Esophagus squamous epithelium (tissue), 5 donors: Measurements from ENCODE around the gene LRP8. TPM values are rescaled to one million over a fixed set of nuclear protein-coding genes. Genes with fewer than 3 reads are reported as not detected.
A peak's percentile ranks its signal among the peaks of the same experiment; 100 is the strongest.

Experiments used
- DNase-seq: peaks from one replicate; lab custom pipeline; 2025; lab: John Stamatoyannopoulos, UW
- H3K27ac ChIP-seq, 4 donors: fragments of 200-600 bp; sonication (generic); one replicate each; pipeline ENCODE4 v1.5.1; 2016 to 2019; ENCODE audit warnings: mild to moderate bottlenecking in 1 of 4
- H3K27me3 ChIP-seq, 4 donors: fragments of 200-600 bp; sonication (generic); 1 replicate in 3 of 4; 2 replicates in 1 of 4; pipeline versions ENCODE4 v1.5.1 to v1.6.0; 2017 to 2021; ENCODE audit warnings: antibody characterized with exemption in 1 of 4
- H3K36me3 ChIP-seq, 3 donors: fragments of 200-600 bp; sonication (generic); one replicate each; pipeline ENCODE4 v1.5.1; 2016 to 2019
- H3K4me1 ChIP-seq, 3 donors: fragments of 200-600 bp; sonication (generic); one replicate each; pipeline ENCODE4 v1.5.1; 2017 to 2019
- H3K4me3 ChIP-seq, 4 donors: fragments of 200-600 bp; sonication (generic); 1 replicate in 3 of 4; 2 replicates in 1 of 4; pipeline ENCODE4 v1.5.1; 2016 to 2019; ENCODE audit warnings: mild to moderate bottlenecking in 2 of 4, moderate library complexity in 1 of 4
- H3K9me3 ChIP-seq, 3 donors: fragments of 200-600 bp; sonication (generic); one replicate each; pipeline ENCODE4 v1.5.1; 2016 to 2019
- CTCF ChIP-seq, 6 experiments: fragments of 450-650 bp in 4 of 6; fragments of 200-600 bp in 2 of 6; sonication (generic) in 2 of 6; IDR thresholded peaks; one replicate each; pipeline ENCODE4 v1.5.1; 2016 to 2019; ENCODE audit warnings: antibody characterized with exemption in 6 of 6, mild to moderate bottlenecking in 4 of 6, moderate library complexity in 4 of 6
- POLR2A ChIP-seq, 4 donors: fragments of 450-650 bp; IDR thresholded peaks; one replicate each; pipeline ENCODE4 v1.6.1; 2017; ENCODE audit warnings: antibody characterized with exemption in 4 of 4, mild to moderate bottlenecking in 4 of 4, moderate library complexity in 3 of 4
- WGBS, 2 donors: methylation state at CpG; one replicate each; pipeline ENCODE4 v1.1.5; 2018; 5-methylcytosine and 5-hydroxymethylcytosine counted together
- intact Hi-C: fragments of 100-400 bp; cut with DNase I; formaldehyde crosslinking; loops from one replicate; pipeline ENCODE4 v1.15.0; 2022
- total RNA-seq, 4 donors: library from RNA; depleted of rRNA; stranded (reverse); fragments of >200 nt; gene quantifications; one replicate each; pipeline ENCODE4 v1.1.0, GENCODE V29; 2016
- donor health status: DM: yes; HTN: yes; CAD: no.

The LRP8 gene
- total RNA-seq, 4 donors from 2014 or later, result 15.3 to 39.6 (median 18.8) TPM

GRCh38 chr1:53220171-53220961, 107.5 kb downstream of the LRP8 start, which contains the start of gene CZIB:
CZIB (minus strand) TSS chr1:53220634; CDS start chr1:53220575, 59 bp downstream.
- H3K27me3 ChIP-seq, result no peaks in the 10 kb centered on the region
- H3K4me3 ChIP-seq, result peak within 1 kb of the TSS; percentile 81 to 85 (median 83)
- H3K4me1 ChIP-seq, result peaks cover 8 to 22% (median 14%) of the 10 kb centered on the region in 3 donors
- TF ChIP-seq CTCF (IDR thresholded peaks at IDR 0.05), result peak in 1 of 6 experiments; percentile 15
- TF ChIP-seq POLR2A (IDR thresholded peaks at IDR 0.05), result peak in 3 of 4 donors; percentile 36 to 95 (median 78)
- DNase-seq, result peak; percentile 73
- intact Hi-C loops, result no loop called here
- no peaks in the 10 kb centered on the region for H3K9me3 ChIP-seq
- H3K27ac ChIP-seq, result peak within 1 kb of the TSS; percentile 96 to 99 (median 97)
- WGBS, 2 donors, result 0% methylated on average over 8 to 24 of the region's 61 CpGs
- H3K36me3 ChIP-seq, result peaks cover 0 to 34% (median 0%) of the 10 kb centered on the region in 3 donors

- TF ChIP-seq CTCF (IDR thresholded peaks at IDR 0.05) (no peak), POLR2A (IDR thresholded peaks at IDR 0.05) (no peak)
- no peaks in the 10 kb centered on the region for H3K9me3 ChIP-seq
- WGBS, 2 donors, result 7 to 20% methylated on average over 7 of the region's 8 CpGs
- H3K36me3 ChIP-seq, result peaks cover 0 to 40% (median 0%) of the 10 kb centered on the region in 3 donors
- H3K4me3 ChIP-seq, result peak overlapping the region; percentile 81 to 85 (median 83)
- DNase-seq, result no peak
- intact Hi-C loops, result no loop called here
- peaks cover 8 to 22% (median 14%) of the 10 kb centered on the region in 3 donors for H3K4me1 ChIP-seq
- peak overlapping the region; percentile 96 to 99 (median 97) for H3K27ac ChIP-seq
- H3K27me3 ChIP-seq, result no peaks in the 10 kb centered on the region
Observed at GRCh38 chr1:53219711-53220110, 108.2 kb downstream of the LRP8 start.

- TF ChIP-seq POLR2A (IDR thresholded peaks at IDR 0.05), result no peak
- TF ChIP-seq CTCF (IDR thresholded peaks at IDR 0.05), result no peak
- Histone ChIP-seq H3K4me3 (no peak overlapping the region), H3K9me3 (no peaks in the 10 kb centered on the region), H3K4me1 (peaks cover 8 to 22% (median 14%) of the 10 kb centered on the region in 3 donors), H3K27me3 (no peaks in the 10 kb centered on the region), H3K27ac (no peak overlapping the region), H3K36me3 (peaks cover 2 to 56% (median 13%) of the 10 kb centered on the region in 3 donors)
- 90 to 95% methylated on average over 3 to 6 of the region's 7 CpGs for whole genome bisulfite sequencing, 2 donors
- intact Hi-C loops, result no loop called here
- DNase-seq, result no peak
Observed at GRCh38 chr1:53218201-53218600, 109.7 kb downstream of the LRP8 start.

GRCh38 chr1:53214376-53214940, 113.4 kb downstream of the LRP8 start:
- Histone ChIP-seq H3K4me3 (no peak overlapping the region), H3K36me3 (peaks cover 21 to 93% (median 22%) of the 10 kb centered on the region in 3 donors), H3K27ac (no peak overlapping the region), H3K9me3 (no peaks in the 10 kb centered on the region), H3K27me3 (no peaks in the 10 kb centered on the region), H3K4me1 (peaks cover 0 to 6% (median 6%) of the 10 kb centered on the region in 3 donors)
- TF ChIP-seq POLR2A (IDR thresholded peaks at IDR 0.05) (no peak), CTCF (IDR thresholded peaks at IDR 0.05) (no peak)
- no peak for DNase-seq
- WGBS, 2 donors, result 76 to 90% methylated on average over 5 of the region's 5 CpGs
- intact Hi-C loops, result no loop called here

- H3K9me3 ChIP-seq, result peaks cover 0 to 5% (median 0%) of the 10 kb centered on the region in 3 donors
- 100% methylated on average over 5 of the region's 11 CpGs; no CpG with 5 or more reads in 1 of the 2 donors for WGBS, 2 donors
- no peak overlapping the region for H3K27ac ChIP-seq
- H3K36me3 ChIP-seq, result peaks cover 27 to 100% (median 34%) of the 10 kb centered on the region in 3 donors
- no peak for DNase-seq
- intact Hi-C loops, result no loop called here
- H3K27me3 ChIP-seq, result no peaks in the 10 kb centered on the region
- H3K4me3 ChIP-seq, result no peak overlapping the region
- peaks cover 0 to 5% (median 3%) of the 10 kb centered on the region in 3 donors for H3K4me1 ChIP-seq
- TF ChIP-seq POLR2A (IDR thresholded peaks at IDR 0.05), result no peak
- TF ChIP-seq CTCF (IDR thresholded peaks at IDR 0.05), result no peak
Observed at GRCh38 chr1:53210954-53211353, 116.9 kb downstream of the LRP8 start.
